Hepatocyte (in vitro differentiated cells): ENCODE data around the gene DLG2. TPM values are rescaled to one million over a fixed set of nuclear protein-coding genes. Genes with fewer than 3 reads are reported as not detected.

Experiments used
- DNase-seq: peaks from one replicate; pipeline ENCODE4 v3.0.0-alpha.2; 2016; ENCODE audit warnings: low spot score
- H2AFZ ChIP-seq: fragments of 200-600 bp; sonication (generic); 2 replicates; pipeline ENCODE4 v1.6.0; 2016; ENCODE audit warnings: antibody characterized with exemption, mild to moderate bottlenecking
- H3K27ac ChIP-seq: fragments of 200-600 bp; sonication (generic); 2 replicates; pipeline ENCODE4 v1.5.1; 2016; ENCODE audit warnings: mild to moderate bottlenecking
- H3K27me3 ChIP-seq: fragments of 200-600 bp; sonication (generic); 2 replicates; pipeline ENCODE4 v1.6.1; 2016
- H3K36me3 ChIP-seq: fragments of 200-600 bp; sonication (generic); replicated peaks from 2 replicates; pipeline ENCODE4 v1.5.1; 2016; ENCODE audit warnings: low read depth; ENCODE audit not compliant: insufficient read depth
- H3K4me1 ChIP-seq: fragments of 200-600 bp; sonication (generic); 2 replicates; pipeline ENCODE4 v1.5.1; 2016; ENCODE audit warnings: mild to moderate bottlenecking, moderate library complexity; ENCODE audit not compliant: insufficient read depth
- H3K4me2 ChIP-seq: fragments of 200-600 bp; sonication (generic); 2 replicates; pipeline ENCODE4 v1.6.0; 2016
- H3K4me3 ChIP-seq: fragments of 200-600 bp; sonication (generic); 2 replicates; pipeline ENCODE4 v1.5.1; 2016; ENCODE audit warnings: mild to moderate bottlenecking
- H3K79me2 ChIP-seq: fragments of 200-600 bp; sonication (generic); 2 replicates; pipeline ENCODE4 v1.6.0; 2017; ENCODE audit warnings: mild to moderate bottlenecking
- H3K9me2 ChIP-seq: fragments of 200-600 bp; sonication (generic); replicated peaks from 2 replicates; pipeline ENCODE4 v1.6.0; 2017; ENCODE audit warnings: mild to moderate bottlenecking; ENCODE audit not compliant: insufficient read depth
- H3K9me3 ChIP-seq: fragments of 200-600 bp; sonication (generic); 2 replicates; pipeline ENCODE4 v1.5.1; 2016; ENCODE audit warnings: low read depth, mild to moderate bottlenecking
- H4K20me1 ChIP-seq: fragments of 200-600 bp; sonication (generic); 2 replicates; pipeline ENCODE4 v1.6.0; 2016; ENCODE audit warnings: mild to moderate bottlenecking; ENCODE audit not compliant: insufficient read depth, poor library complexity, severe bottlenecking
- EZH2 ChIP-seq: fragments of 200-600 bp; sonication (generic); IDR thresholded peaks from 2 replicates; pipeline ENCODE4 v1.6.1; 2016; ENCODE audit warnings: antibody characterized with exemption, mild to moderate bottlenecking, borderline replicate concordance
- EZH2phosphoT487 ChIP-seq: fragments of 200-600 bp; sonication (generic); IDR thresholded peaks from one replicate; pipeline ENCODE4 v1.6.1; 2018; ENCODE audit warnings: antibody characterized with exemption, mild to moderate bottlenecking, low read depth, moderate library complexity; ENCODE audit not compliant: unreplicated experiment, severe bottlenecking
- WGBS: methylation state at CpG from one replicate; pipeline ENCODE4 v1.1.6; 2016; ENCODE audit warnings: low lambda C conversion rate; ENCODE audit errors: missing lambda C conversion rate; 5-methylcytosine and 5-hydroxymethylcytosine counted together
- polyA plus RNA-seq: library from polyadenylated mRNA; unstranded; fragments of >200 nt; fragmentation: Nextera tagmentation; extraction: Ambion mirVana; gene quantifications from 2 replicates; pipeline ENCODE4 v1.2.1, GENCODE V29; 2016
- total RNA-seq: library from RNA; depleted of rRNA; stranded (reverse); fragments of >200 nt; gene quantifications from 2 replicates; pipeline ENCODE4 v1.2.3, GENCODE V29; 2014
- TF ChIP-seq, protein P1 (sequence below): fragments of 200-600 bp; sonication (generic); IDR thresholded peaks from 2 replicates; pipeline ENCODE4 v1.5.1; 2016; ENCODE audit warnings: antibody characterized with exemption, mild to moderate bottlenecking; ENCODE audit not compliant: poor library complexity

DLG2 gene
- total and polyA plus RNA-seq, 2 experiments from 2014 or later, result 2.6 to 6.8 TPM

DNA sequence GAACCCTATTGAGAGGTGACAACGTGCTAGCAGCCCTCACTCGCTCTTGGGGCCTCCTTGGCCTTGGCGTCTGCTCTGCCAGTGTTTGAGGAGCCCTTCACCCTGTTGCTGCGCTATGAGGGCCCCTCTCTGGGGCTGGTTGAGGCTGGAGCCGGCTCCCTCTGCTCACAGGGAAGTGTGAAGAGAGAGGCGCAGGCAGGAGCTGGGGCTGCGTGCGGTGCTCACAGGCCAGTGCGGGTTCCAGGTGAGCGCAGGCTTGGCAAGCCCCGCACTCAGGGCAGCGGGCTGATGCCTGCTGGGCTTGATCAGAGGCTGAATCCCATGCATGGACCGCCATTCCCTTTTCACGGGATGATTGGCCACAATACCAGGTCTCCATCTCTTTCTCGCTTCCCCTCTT is 90.7 kb downstream of the DLG2 start:
- Histone ChIP-seq H3K79me2 (no peaks in the 10 kb centered on the region), H4K20me1 (no peaks in the 10 kb centered on the region), H2AFZ (no peak overlapping the region), H3K9me3 (no peaks in the 10 kb centered on the region), H3K36me3 (no peaks in the 10 kb centered on the region), H3K4me1 (no peaks in the 10 kb centered on the region), H3K27ac (no peak overlapping the region), H3K27me3 (no peaks in the 10 kb centered on the region), H3K9me2 (no peaks in the 10 kb centered on the region), H3K4me2 (no peak overlapping the region), H3K4me3 (no peak overlapping the region)
- TF ChIP-seq EZH2, result no peak
- TF ChIP-seq, protein P1, sequence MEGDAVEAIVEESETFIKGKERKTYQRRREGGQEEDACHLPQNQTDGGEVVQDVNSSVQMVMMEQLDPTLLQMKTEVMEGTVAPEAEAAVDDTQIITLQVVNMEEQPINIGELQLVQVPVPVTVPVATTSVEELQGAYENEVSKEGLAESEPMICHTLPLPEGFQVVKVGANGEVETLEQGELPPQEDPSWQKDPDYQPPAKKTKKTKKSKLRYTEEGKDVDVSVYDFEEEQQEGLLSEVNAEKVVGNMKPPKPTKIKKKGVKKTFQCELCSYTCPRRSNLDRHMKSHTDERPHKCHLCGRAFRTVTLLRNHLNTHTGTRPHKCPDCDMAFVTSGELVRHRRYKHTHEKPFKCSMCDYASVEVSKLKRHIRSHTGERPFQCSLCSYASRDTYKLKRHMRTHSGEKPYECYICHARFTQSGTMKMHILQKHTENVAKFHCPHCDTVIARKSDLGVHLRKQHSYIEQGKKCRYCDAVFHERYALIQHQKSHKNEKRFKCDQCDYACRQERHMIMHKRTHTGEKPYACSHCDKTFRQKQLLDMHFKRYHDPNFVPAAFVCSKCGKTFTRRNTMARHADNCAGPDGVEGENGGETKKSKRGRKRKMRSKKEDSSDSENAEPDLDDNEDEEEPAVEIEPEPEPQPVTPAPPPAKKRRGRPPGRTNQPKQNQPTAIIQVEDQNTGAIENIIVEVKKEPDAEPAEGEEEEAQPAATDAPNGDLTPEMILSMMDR, result no peak
- TF ChIP-seq EZH2phosphoT487, result no peak
- 97% methylated on average over 14 of the region's 15 CpGs for WGBS
- no peak for DNase-seq

DNA sequence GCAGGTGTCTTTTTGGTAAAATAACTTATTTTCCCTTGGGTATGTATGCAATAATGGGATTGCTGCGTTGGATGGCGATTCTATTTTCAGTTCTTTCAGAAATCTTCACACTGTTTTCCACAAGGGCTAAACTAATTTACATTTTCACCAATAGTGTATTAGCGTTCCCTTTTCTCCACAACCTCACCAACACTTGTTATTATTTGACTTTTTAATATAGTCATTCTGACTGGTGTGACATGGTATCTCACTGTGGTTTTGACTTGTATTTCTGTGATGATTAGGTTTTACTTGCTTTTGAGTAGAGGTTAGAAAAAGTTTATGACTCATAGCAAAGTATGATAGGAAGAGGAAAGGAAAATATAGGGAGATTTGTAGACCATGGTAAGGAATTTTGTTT is 92.3 kb downstream of the DLG2 start:
- no peak for TF ChIP-seq EZH2phosphoT487
- no peak for TF ChIP-seq EZH2
- TF ChIP-seq, protein P1, result no peak
- WGBS, result 97% methylated on average over 3 of the region's 3 CpGs
- Histone ChIP-seq H3K4me2 (no peak overlapping the region), H3K9me2 (no peaks in the 10 kb centered on the region), H3K4me1 (no peaks in the 10 kb centered on the region), H3K36me3 (no peaks in the 10 kb centered on the region), H2AFZ (no peak overlapping the region), H3K27ac (no peak overlapping the region), H3K27me3 (no peaks in the 10 kb centered on the region), H3K79me2 (no peaks in the 10 kb centered on the region), H4K20me1 (no peaks in the 10 kb centered on the region), H3K9me3 (no peaks in the 10 kb centered on the region), H3K4me3 (no peak overlapping the region)
- DNase-seq, result no peak

DNA sequence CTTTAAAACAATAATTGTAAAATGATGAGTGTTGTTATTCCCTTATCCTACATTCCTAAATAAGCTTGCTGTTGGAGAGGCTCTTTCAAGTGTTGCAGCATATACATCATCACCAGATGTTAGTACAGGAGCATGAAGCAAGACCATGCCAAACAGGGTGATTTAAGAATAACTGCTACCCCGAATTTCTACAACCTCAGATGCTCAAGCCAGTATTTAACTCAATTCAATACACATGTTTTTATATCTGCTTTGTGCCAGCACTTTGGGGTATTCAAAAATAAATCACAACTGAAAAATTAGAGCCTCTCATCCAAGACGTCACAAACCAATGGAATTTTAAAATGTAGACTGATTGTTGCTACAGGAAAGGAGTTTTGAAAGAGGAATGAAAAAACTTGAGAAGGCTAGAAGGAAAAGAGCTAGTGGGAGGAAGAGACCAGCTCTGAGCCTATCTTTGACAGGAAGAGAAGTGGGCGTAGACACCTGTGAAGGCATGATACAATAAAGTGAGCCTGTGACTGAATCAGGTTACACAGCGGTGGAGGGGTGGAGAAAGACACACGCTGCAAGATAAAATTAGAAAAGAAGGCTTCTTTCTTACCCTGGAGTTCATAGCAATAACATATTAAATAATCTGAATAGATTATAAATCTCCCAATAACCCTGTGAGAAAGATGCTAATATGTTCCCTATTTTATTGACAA is 95.8 kb downstream of the DLG2 start:
- TF ChIP-seq EZH2, result no peak
- no peak for TF ChIP-seq EZH2phosphoT487
- TF ChIP-seq, protein P1, result no peak
- WGBS, result 72% methylated on average over 5 of the region's 5 CpGs
- Histone ChIP-seq H3K4me2 (no peak overlapping the region), H3K36me3 (no peaks in the 10 kb centered on the region), H4K20me1 (no peaks in the 10 kb centered on the region), H3K9me3 (no peaks in the 10 kb centered on the region), H3K4me3 (no peak overlapping the region), H3K27ac (no peak overlapping the region), H3K79me2 (no peaks in the 10 kb centered on the region), H3K27me3 (no peaks in the 10 kb centered on the region), H2AFZ (no peak overlapping the region), H3K4me1 (no peaks in the 10 kb centered on the region), H3K9me2 (no peaks in the 10 kb centered on the region)
- DNase-seq, result no peak
